GM21526 (cell line): ENCODE results near the gene LYPD5.
"Not testable (repeated sequence)": the region's sequence is repeated elsewhere in the genome, so short reads cannot be mapped to it uniquely, and the experiment has no call there.

ENCODE experiments used
- ATAC-seq: cut with Tn5 transposase; IDR thresholded peaks from one replicate; pipeline ENCODE4 v1.9.1; 2021; ENCODE audit warnings: moderate library complexity; ENCODE audit not compliant: unreplicated experiment, low FRiP score

Gene LYPD5

DNA sequence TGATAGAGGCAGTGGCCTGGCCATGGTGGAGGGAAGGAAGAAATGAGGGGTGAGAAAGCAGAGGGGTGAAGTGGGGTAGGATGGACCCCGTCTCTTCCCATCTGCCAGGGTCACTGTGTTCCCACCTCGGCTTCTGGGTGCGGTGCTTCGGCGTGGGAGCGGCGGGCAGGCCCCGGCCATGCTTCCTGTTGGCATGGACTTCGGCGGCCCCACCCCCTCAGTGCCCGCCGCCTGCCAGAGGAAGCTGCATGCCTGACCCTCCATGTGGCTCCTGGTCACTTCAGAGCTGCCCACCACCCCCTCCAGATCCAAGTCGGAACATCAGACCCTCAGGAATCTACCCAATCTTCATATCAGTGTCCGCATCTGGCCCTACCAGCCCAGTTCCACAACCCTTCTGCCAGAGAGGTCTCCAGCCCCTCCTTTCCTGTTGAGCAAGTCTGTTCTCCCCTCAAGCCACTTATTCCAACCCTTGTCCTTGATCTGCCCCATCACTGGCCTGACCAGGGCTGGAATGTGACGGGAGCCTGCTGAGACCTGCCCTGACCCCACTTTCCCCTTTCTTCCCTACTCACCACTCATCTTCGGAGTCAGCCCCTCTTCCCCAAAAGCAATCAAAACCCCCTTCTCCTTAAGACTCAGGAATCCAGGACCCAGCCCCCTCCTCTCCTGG, 23.0 kb downstream of the LYPD5 start:
- no peak for ATAC-seq

- ATAC-seq, result no peak
These were observed 23.6 kb downstream of the LYPD5 start for GRCh38 chr19:43778651-43779050.

DNA sequence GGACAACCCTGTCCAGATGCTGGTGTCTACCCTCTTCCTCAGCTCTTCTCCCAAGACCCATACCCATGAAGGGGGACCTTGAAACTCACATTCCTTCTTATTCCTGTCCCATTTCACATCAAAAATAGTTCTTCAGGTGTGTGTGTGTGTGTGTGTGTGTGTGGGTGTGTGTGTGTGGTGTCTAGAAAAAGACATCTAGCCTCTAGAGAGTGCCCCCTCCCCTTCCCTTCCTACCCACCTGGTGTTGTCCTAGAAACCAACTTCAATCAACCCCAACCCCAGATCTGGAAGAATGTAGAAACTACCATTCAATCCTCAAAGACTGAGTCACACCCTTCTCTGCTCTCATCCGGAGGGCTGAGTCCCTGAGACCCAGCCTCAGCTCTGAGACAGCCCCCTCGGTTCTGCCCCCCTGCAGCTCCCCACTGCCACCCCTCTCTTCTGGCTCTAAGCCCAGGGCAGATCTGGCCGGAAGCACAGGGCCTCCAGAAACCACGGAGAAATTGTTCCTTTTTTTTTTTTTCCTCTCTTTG, 25.0 kb downstream of the LYPD5 start:
- ATAC-seq, result no peak

- no peak for ATAC-seq
These were observed 26.0 kb downstream of the LYPD5 start for GRCh38 chr19:43776286-43776685.

GRCh38 chr19:43775299-43775890, 26.9 kb downstream of the LYPD5 start:
- no peak for ATAC-seq

DNA sequence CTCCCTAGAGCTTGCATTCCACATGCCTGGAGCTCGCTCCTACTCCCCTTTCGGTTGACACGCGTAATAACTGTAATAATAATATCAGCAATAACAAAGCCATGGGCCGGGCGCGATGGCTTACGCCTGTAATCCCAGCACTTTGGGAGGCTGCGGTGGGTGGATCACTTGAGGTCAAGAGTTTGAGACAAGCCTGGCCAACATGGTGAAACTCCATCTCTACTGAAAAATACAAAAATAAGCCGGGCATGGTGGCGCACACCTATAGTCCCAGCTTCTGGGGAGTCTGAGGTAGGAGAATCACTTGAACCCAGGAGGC, 27.3 kb downstream of the LYPD5 start:
- not testable (repeated sequence) for ATAC-seq

DNA sequence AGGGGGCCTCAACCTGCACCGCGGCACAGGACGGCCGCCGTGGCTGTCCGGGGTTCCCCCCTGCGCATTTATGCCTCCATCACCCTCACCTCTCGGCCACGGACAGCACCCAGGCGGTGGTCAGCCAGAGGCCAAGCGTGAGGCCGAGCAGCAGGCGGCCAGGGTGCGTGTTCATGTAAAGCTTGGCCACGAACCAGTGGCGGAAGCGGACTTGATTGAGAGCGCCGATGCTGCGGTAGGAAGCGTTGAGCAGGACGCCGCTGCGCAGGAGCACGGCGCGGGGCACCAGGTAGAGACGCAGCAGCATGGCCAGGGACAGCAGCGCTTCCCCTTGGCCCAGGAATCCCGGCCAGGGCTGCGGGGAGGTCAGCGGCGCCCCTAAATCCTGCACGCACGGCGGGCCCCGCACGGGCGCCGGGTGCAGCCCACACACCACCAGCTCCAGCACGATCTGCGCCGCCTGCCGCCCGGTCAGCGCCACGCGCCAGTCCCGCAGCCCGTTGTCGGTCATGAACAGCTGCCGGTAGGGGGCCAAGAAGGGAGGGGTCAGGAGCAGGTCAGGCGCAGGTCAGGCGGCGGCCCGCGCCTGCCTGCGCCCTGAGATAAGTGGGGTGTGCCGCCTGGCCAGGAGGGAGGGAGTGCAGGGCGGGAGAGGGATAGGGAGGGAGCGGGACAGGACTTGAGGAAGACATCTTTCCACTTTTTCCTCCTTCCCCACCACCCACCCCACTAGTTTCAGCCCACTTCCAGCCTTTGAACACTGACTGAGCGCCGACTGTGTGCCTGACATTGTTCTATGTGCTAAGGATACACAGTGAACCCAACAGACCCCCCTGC, 27.9 kb downstream of the LYPD5 start:
- ATAC-seq, result no peak

- ATAC-seq, result no peak
These were observed 28.5 kb downstream of the LYPD5 start for GRCh38 chr19:43773725-43774102.

- no peak for ATAC-seq
These were observed 33.0 kb downstream of the LYPD5 start for GRCh38 chr19:43769256-43769655.

GRCh38 chr19:43768273-43769050, 33.8 kb downstream of the LYPD5 start:
- no peak for ATAC-seq

DNA sequence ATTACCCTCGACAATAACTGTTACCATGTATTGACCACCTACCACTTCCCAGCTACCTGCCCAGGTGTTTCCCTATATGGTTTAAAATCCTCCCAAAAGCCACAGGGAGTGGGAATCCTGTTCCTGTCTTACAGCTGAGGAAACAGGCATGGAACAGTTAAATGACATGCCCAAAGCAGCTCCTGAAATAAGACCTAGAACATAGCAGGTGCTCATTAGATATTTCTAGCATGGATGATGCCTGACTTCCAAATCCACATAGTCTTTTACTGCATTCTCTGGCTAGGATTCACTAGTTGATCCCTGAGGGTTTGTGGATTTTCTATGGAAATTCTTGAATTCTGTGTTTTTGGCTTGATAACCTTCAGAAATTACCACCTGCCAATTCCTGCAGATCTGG, 34.4 kb downstream of the LYPD5 start:
- ATAC-seq, result no peak

DNA sequence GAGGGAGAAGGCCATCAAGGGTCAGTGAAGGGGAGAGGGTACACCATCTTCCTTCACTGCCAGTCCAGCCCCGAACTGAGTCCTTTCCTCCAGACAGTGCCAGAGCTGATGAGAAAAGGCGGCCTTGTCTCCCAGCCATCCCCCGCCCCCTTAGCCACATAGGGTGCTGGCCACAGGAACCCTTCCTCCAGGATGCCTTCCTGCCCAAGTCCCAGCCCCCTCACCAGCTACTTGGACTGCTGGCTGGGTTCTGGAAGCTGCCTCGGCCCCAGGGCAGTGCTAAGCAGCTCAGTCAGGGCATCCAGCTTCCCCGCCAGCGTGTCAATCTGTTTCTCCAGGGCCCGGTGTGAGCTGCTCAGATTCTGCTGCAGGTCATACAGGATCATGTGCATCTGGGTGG, 34.9 kb downstream of the LYPD5 start:
- ATAC-seq, result no peak

- ATAC-seq, result no peak
These were observed 35.5 kb downstream of the LYPD5 start for GRCh38 chr19:43766755-43767043.

GRCh38 chr19:43765109-43765876, 37.0 kb downstream of the LYPD5 start:
- ATAC-seq, result peak; percentile 55

GRCh38 chr19:43764684-43765083, 37.6 kb downstream of the LYPD5 start:
- not testable (repeated sequence) for ATAC-seq

DNA sequence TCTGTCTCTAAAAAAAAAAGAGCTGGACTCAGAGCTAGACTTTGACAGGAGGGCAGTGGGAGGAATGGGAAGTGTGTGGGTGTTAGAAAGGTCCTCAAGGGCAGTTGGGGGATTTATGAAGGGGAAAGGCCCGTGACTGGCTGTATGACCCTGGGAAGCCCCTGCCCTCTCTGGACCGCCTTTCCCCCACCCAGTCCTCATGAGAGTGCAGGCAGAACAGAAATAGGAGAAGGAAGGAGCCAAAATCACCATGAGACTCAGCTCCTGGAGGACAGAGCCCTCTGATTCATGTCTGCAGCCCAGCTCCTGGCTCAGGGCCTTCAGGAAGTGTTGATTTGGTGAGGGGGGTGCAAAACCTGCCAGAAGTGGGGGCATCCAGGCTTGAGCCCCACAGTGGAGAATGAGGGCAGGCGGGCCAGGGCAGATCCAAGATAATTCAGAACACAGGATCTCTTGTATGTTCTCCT, 38.7 kb downstream of the LYPD5 start:
- no peak for ATAC-seq

DNA sequence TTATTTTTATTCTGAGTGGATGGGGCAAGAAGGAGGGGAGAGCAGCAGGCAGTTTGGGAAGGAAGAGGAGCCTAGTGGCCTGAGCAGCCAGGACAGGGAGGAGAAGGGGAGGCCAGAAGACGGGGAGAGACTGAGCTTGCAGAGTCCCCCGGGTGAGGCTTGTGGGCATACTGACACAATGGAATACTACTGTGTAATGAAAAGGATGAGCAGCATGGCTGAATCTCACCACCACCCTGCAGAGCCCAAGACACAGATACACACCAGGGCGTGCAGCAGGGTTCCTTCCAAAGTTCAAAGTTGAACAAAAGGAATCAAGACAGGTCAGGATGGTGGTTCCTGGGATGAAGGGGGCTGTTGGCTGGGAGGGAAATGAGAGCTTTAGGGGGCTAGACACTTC, 39.4 kb downstream of the LYPD5 start:
- no peak for ATAC-seq

DNA sequence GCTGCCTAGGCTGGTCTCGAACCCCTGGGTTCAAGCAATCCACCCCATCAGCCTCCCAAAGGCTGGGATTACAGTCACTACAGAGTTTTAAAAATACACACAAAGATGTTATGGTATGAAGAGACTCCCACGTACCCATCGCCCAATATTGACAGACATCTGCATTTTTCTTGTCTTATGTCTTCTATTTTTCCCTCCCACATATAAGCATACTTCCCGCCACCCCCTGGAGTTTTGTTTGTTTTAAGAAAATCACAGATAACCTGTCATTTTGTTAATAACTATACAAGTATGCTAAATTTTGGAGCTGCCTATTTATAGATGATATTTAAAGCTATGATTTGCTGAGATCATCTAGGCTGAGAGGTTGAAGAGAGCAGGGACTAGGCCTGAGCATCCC, 41.3 kb downstream of the LYPD5 start:
- ATAC-seq, result no peak

DNA sequence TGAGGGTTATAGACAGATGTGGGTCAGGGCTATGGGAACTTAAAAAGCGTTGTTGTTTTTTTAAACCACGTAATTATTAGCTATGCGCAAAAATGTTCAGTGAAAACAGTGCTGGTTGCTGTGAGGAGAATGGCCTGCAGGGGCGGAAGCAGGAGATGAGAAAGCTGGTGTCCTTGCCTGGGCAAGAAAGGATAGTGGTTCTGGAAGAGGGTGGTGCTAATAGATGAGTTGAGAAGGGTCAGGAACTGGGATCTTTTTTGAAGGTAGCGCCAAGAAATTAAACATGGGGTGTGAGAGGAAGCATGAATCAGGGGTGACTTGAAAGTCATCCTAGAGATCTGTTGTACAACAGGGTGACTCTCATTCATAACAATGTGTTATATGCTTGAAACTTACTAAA, 42.7 kb downstream of the LYPD5 start:
- ATAC-seq, result no peak

DNA sequence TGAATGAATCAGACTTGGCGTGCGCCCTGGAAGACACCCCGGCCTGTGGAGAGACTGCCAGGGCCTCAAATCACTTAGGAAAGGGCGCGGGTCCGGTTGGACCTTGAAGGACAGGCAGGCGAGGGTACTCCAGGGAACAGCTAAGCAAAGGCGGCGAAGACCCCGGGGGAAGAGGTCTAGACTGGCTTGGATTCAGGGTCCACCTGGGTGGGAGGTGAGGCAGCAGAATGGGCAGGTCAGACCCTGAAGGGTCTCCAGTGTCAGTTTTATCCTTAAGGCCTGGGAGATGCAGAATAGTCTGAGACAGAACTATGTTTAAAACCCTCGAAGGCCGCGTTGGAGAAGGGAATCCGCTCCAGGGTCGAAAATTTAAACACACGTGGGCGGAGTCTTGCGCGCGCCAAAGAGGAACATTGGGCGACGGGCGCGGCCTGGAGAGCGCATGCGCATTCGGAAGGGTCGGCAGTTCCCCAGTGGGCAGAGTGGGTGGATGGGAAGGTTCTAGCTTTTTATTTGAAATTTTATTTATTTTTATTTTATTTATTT, 46.9 kb downstream of the LYPD5 start:
- ATAC-seq, result peak; percentile 0
